Measurements from ENCODE around the gene NEK6. TPM values are rescaled to one million over a fixed set of nuclear protein-coding genes. Genes with fewer than 3 reads are reported as not detected.

The NEK6 gene
- total and polyA plus RNA-seq, 10 of the 15 experiments (the other 5 are each of a cell fraction or from before 2014, with no cell fraction given) = 31.3 to 161 (median 89.2) TPM

DNA sequence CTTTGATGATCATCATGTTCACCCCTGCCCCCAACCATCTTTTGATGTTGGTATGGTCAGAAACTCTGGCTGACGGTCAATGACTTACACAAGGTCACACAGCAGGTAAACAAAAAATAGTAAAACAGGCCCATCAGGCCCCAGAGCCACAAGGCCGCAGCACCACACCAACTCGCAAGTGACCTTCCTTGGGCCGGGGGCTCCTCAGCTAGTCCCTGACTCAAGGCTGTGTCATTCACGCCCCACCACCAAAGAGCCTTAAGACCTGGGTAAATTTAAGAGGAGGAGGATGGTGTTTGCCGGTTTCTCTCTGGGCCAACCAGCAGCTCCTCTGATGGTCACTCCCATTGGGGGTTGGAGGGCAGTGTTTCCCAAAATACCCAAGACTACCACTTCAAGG, 101.7 kb downstream of the NEK6 start:
- ChIA-PET SMC1A (ENCODE audit: uncharacterized antibody, unreplicated experiment) (interaction anchor here (0.6 kb wide), 1 partner anchor 236 kb away, joined by 3 read pairs; no protein-coding TSS in a partner anchor), POLR2A (no interaction called here), RAD21 (ENCODE audit: unreplicated experiment) (no interaction called here), CTCF (no interaction called here)
- no peak overlapping the region for H3K4me2 ChIP-seq (ENCODE audit: control insufficient read depth, insufficient read depth)
- 98% methylated on average over 6 of the region's 6 CpGs for WGBS (ENCODE audit: insufficient coverage, insufficient replicate concordance, low lambda C conversion rate, missing lambda C conversion rate)
- H3K9me3 ChIP-seq (replicated peaks; ENCODE audit: control insufficient read depth, insufficient read depth, low read length) = no peaks in the 10 kb centered on the region
- in situ Hi-C loops (cut with MboI) = no loop called here
- no TSS peak for BruUV-seq (replicated peaks)
- H2AFZ ChIP-seq (ENCODE audit: control insufficient read depth, low read depth, low read length) = no peak overlapping the region
- peaks cover 3% of the 10 kb centered on the region for H3K79me2 ChIP-seq (ENCODE audit: control insufficient read depth, insufficient read depth, low read length)
- H4K20me1 ChIP-seq (ENCODE audit: control insufficient read depth, insufficient read depth) = 0 out of 2 replicates have a peak, but pooled peaks cover 17% of the 10 kb centered on the region
- H3K4me3 ChIP-seq = no peak overlapping the region
- intact Hi-C loops (cut with micrococcal nuclease; ENCODE audit: unreplicated experiment) = loop anchor here (10.0 kb wide), 2 partner anchors 235 to 395 kb away; no protein-coding TSS in a partner anchor
- H3K27ac ChIP-seq (ENCODE audit: control insufficient read depth, insufficient read depth) = no peak overlapping the region
- FAIRE-seq = no peak
- ATAC-seq = no peak
- DNase-seq (ENCODE audit: low read depth, low spot score) = no peak
- H3K9ac ChIP-seq (ENCODE audit: control insufficient read depth, insufficient read depth, low read length) = no peak overlapping the region
- no peaks in the 10 kb centered on the region for H3K4me1 ChIP-seq (ENCODE audit: control insufficient read depth, insufficient read depth, low read length)
- TF ChIP-seq, protein P1, sequence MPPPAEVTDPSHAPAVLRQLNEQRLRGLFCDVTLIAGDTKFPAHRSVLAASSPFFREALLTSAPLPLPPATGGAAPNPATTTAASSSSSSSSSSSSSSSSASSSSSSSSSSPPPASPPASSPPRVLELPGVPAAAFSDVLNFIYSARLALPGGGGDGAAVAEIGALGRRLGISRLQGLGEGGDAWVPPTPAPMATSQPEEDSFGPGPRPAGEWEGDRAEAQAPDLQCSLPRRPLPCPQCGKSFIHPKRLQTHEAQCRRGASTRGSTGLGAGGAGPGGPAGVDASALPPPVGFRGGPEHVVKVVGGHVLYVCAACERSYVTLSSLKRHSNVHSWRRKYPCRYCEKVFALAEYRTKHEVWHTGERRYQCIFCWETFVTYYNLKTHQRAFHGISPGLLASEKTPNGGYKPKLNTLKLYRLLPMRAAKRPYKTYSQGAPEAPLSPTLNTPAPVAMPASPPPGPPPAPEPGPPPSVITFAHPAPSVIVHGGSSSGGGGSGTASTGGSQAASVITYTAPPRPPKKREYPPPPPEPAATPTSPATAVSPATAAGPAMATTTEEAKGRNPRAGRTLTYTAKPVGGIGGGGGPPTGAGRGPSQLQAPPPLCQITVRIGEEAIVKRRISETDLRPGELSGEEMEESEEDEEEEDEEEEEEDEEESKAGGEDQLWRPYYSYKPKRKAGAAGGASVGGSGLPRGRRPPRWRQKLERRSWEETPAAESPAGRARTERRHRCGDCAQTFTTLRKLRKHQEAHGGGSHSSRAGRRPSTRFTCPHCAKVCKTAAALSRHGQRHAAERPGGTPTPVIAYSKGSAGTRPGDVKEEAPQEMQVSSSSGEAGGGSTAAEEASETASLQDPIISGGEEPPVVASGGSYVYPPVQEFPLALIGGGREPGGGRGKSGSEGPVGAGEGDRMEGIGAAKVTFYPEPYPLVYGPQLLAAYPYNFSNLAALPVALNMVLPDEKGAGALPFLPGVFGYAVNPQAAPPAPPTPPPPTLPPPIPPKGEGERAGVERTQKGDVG (CRISPR knock-in tag; IDR thresholded peaks at IDR 0.05) = no peak
- TF ChIP-seq ZNF217 (IDR thresholded peaks at IDR 0.05) (no peak), PAX8 (IDR thresholded peaks at IDR 0.05) (no peak), POLR2AphosphoS5 (IDR thresholded peaks at IDR 0.05; ENCODE audit: low read length) (peak; percentile 48; the same call in 1 of the 2 replicates), NFYB (IDR thresholded peaks at IDR 0.05; ENCODE audit: insufficient read depth, low read depth, low read length) (no peak), POLR2AphosphoS2 (IDR thresholded peaks at IDR 0.05; ENCODE audit: low read depth, low read length) (peak; percentile 49; the same call in 1 of the 2 replicates), POLR2A (IDR thresholded peaks at IDR 0.05; ENCODE audit: low read depth, low read length) (peak; percentile 25; the same call in 1 of the 2 replicates)
- peaks cover 14 to 18% of the 10 kb centered on the region in 2 experiments; a peak in 3 of 4 replicates for H3K36me3 ChIP-seq (ENCODE audit: control insufficient read depth in 2 of 2, insufficient read depth in 2 of 2, low read length in 1 of 2)
- no peaks in the 10 kb centered on the region for H3K27me3 ChIP-seq (replicated peaks in 1 of 2; ENCODE audit: control insufficient read depth in 2 of 2, insufficient read depth in 2 of 2, low read length in 1 of 2)

Data from GM12878 (cell line).